Calu3 (cell line): ENCODE measurements around the gene SPIN3. TPM values are rescaled to one million over a fixed set of nuclear protein-coding genes. Genes with fewer than 3 reads are reported as not detected.

Source experiments
- BruUV-seq: library from RNA; stranded (reverse); fragments of 400-500 nt; replicated peaks from 2 replicates; lab custom pipeline; 2021; lab: Mats Ljungman, UMichigan
- CTCF ChIA-PET: fragments of 300-600 bp; sonication (Branson Sonifier 250); formaldehyde crosslinking; loops from one replicate; lab custom pipeline; 2022; ENCODE audit warnings: antibody characterized with exemption; lab: Charles Lee
- DNase-seq: peaks from one replicate; pipeline ENCODE4 v3.0.0; 2022
- H3K27ac Mint-ChIP-seq: one replicate; pipeline ENCODE4 v1.8.0; 2022; ENCODE audit warnings: mixed read lengths; ENCODE audit not compliant: unreplicated experiment
- H3K27me3 Mint-ChIP-seq: one replicate; pipeline ENCODE4 v1.8.0; 2022; ENCODE audit warnings: mixed read lengths; ENCODE audit not compliant: unreplicated experiment
- H3K36me3 Mint-ChIP-seq: one replicate; pipeline ENCODE4 v1.8.0; 2022; ENCODE audit warnings: mild to moderate bottlenecking, moderate library complexity, mixed read lengths; ENCODE audit not compliant: insufficient read depth, unreplicated experiment
- H3K4me1 Mint-ChIP-seq: one replicate; pipeline ENCODE4 v1.8.0; 2022; ENCODE audit warnings: mild to moderate bottlenecking, low read depth, mixed read lengths; ENCODE audit not compliant: unreplicated experiment
- H3K4me3 Mint-ChIP-seq: one replicate; pipeline ENCODE4 v1.8.0; 2022; ENCODE audit warnings: mild to moderate bottlenecking, low read depth, moderate library complexity, mixed read lengths; ENCODE audit not compliant: unreplicated experiment
- H3K9me3 Mint-ChIP-seq: one replicate; pipeline ENCODE4 v1.8.0; 2022; ENCODE audit warnings: low read depth, mixed read lengths; ENCODE audit not compliant: unreplicated experiment
- CTCF ChIP-seq: fragments of 200-600 bp; IDR thresholded peaks from one replicate; pipeline ENCODE4 v1.8.0; 2022; ENCODE audit warnings: antibody characterized with exemption; ENCODE audit not compliant: unreplicated experiment
- intact Hi-C: fragments of 100-400 bp; cut with micrococcal nuclease; formaldehyde crosslinking; loops from one replicate; pipeline ENCODE4 v1.10.0; 2022; ENCODE audit not compliant: unreplicated experiment
- total RNA-seq: library from RNA; stranded (reverse); gene quantifications from 2 replicates; pipeline ENCODE4 v1.2.3, GENCODE V29; 2022

Gene SPIN3
- total RNA-seq, 1 experiment from 2014 or later: 19.4 TPM

GRCh38 chrX:56974408-56974807, 20.9 kb downstream of the SPIN3 start:
- no TSS peak for BruUV-seq

GRCh38 chrX:56969559-56969958, 25.8 kb downstream of the SPIN3 start:
- no peak overlapping the region for H3K4me3 Mint-ChIP-seq
- no peaks in the 10 kb centered on the region for H3K27me3 Mint-ChIP-seq
- intact Hi-C loops: no loop called here
- no TSS peak for BruUV-seq
- peaks cover 3% of the 10 kb centered on the region for H3K4me1 Mint-ChIP-seq
- TF ChIP-seq CTCF: no peak
- no peak for DNase-seq
- no peak overlapping the region for H3K27ac Mint-ChIP-seq
- H3K36me3 Mint-ChIP-seq: peaks cover 8% of the 10 kb centered on the region
- CTCF ChIA-PET: no interaction called here
- no peaks in the 10 kb centered on the region for H3K9me3 Mint-ChIP-seq

More at GRCh38 chrX:56974408-56974807, 20.9 kb downstream of the SPIN3 start:
- TF ChIP-seq CTCF: no peak
- H3K27ac Mint-ChIP-seq: no peak overlapping the region
- CTCF ChIA-PET: interaction anchor here (0.6 kb wide), 1 partner anchor 421 kb away, joined by 3 read pairs; no protein-coding TSS in a partner anchor
- DNase-seq: peak; percentile 18
- H3K27me3 Mint-ChIP-seq: no peaks in the 10 kb centered on the region
- H3K4me3 Mint-ChIP-seq: no peak overlapping the region
- peaks cover 5% of the 10 kb centered on the region for H3K36me3 Mint-ChIP-seq
- H3K4me1 Mint-ChIP-seq: peaks cover 8% of the 10 kb centered on the region
- intact Hi-C loops: no loop called here
- H3K9me3 Mint-ChIP-seq: no peaks in the 10 kb centered on the region

GRCh38 chrX:56968980-56969379, 26.4 kb downstream of the SPIN3 start:
- Mint-ChIP-seq H3K4me1 (no peaks in the 10 kb centered on the region), H3K4me3 (no peak overlapping the region), H3K27ac (no peak overlapping the region), H3K36me3 (peaks cover 8% of the 10 kb centered on the region), H3K27me3 (no peaks in the 10 kb centered on the region), H3K9me3 (no peaks in the 10 kb centered on the region)
- CTCF ChIA-PET: no interaction called here
- intact Hi-C loops: no loop called here
- TF ChIP-seq CTCF: no peak
- no peak for DNase-seq
- BruUV-seq: no TSS peak

- Mint-ChIP-seq H3K4me3 (no peak overlapping the region), H3K9me3 (no peaks in the 10 kb centered on the region), H3K27ac (no peak overlapping the region), H3K27me3 (no peaks in the 10 kb centered on the region), H3K36me3 (peaks cover 8% of the 10 kb centered on the region), H3K4me1 (no peaks in the 10 kb centered on the region)
- BruUV-seq: no TSS peak
- CTCF ChIA-PET: no interaction called here
- no peak for TF ChIP-seq CTCF
- intact Hi-C loops: no loop called here
- no peak for DNase-seq
Observed at GRCh38 chrX:56963377-56963776, 32.0 kb downstream of the SPIN3 start.
